D341Med (cell line): ENCODE measurements around the gene AKT2.
A peak's percentile ranks its signal among the peaks of the same experiment; 100 is the strongest.

Experiments
- DNase-seq: peaks from one replicate; pipeline ENCODE4 v3.0.0; 2012; ENCODE audit warnings: low spot score

AKT2 gene

DNA sequence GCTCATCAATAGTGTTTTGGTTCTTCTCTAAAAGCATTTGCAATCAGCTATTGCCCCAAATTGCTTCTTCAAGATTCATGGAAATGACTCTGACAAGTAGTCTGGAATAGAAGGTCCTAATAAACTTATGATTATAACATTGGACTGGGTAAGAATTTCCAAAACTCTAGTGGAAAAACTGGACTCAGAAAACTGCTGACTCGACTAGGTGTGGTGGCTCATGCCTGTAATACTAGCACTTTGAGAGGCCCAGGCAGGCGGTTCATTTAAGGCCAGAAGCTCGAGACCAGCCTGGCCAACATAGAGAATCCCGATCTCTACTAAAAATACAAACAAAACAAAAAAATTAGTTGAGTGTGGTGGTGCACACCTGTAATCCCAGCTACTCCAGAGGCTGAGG is 15.5 kb upstream of the AKT2 start:
- DNase-seq = no peak

DNA sequence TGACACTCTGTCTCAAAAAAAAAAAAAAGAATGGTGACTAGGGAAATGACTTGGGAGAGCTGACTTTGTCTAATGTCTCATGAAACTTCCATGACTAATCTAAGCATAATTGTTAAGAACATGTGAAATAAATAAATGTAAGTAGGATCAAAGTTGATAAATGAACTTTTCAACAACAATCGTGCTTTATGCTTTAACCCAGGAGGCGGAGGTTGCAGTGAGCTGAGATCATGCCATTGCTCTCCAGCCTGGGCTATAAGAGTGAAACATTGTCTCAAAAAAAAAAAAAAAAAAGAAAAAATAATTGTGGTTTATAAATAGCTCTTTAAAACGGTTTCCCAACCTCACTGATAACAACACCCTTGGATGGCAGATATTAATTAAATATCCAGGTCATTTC is 12.9 kb upstream of the AKT2 start:
- DNase-seq = no peak

DNA sequence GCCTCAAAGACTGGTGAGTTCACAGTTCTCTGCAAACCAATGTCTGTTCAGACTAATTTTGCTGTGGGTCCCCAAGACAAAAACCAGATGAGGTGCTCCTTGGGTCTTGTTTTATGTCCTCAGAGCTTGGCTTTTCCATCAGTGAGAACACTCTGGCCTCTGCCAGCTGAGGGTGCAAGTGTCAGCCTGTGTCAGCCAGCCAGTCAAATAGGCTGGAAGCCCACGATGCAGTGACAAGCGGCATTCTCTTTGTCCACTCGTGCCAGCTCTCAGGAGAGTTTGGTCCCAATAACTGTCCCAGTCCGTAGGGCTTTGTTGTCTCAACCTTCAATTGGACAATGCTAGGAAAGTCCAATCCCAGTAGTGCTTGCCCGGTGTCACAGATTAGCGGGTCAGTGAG is 9.4 kb upstream of the AKT2 start:
- DNase-seq = no peak

DNA sequence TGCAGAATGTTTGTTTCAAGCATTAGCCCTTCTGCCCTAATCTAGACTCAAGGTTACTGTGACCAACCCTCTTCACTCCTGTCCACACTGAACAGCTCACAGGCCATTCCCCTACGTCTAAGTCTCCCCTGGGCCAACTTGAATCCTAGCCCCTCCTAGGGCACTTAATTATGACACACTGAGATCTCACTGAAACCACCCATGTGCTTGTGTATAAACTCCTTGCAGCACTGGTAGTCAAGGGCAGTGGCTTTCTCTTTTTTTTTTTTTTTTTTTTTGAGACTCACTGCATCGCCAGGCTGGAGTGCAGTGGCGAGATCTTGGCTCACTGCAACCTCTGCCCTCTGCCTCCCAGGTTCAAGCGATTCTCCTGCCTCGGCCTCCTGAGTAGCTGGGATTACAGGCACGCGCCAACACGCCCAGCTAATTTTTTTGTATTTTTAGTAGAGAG is 1.9 kb upstream of the AKT2 start:
- DNase-seq = no peak

DNA sequence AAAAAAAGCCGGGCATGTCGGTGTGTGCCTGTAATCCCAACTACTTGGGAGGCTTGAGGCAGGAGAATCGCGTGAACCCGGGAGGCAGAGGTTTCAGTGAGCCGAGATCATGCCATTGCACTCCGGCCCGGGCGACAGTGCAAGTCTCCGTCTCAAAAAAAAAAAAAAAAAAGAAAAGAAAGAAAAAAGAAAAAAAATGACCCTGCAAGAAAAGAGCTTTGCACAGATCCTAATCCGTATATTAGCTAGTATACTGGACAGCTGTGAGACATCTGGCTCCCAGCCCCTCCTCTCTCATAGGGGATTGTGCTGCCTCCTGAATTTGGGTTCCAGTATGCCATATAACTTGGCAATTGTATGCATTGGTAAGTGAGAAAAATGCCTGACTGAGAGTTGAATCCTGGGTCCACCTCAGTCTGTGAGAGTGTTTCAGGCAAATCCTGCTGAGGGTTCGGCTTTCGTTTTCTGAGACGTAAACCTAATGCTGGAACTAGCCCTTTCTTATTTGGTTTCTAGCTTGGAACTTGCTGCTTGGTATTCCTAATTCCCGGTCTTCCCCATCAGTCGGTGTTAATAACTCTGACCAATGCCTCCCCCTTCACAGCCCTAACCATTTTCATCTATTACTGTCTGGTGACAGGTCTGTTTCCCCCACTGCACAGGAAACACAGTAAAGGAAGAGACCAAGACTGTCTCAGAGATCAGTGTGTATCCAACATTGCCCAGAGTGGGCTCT is 1.3 kb upstream of the AKT2 start:
- DNase-seq = no peak

DNA sequence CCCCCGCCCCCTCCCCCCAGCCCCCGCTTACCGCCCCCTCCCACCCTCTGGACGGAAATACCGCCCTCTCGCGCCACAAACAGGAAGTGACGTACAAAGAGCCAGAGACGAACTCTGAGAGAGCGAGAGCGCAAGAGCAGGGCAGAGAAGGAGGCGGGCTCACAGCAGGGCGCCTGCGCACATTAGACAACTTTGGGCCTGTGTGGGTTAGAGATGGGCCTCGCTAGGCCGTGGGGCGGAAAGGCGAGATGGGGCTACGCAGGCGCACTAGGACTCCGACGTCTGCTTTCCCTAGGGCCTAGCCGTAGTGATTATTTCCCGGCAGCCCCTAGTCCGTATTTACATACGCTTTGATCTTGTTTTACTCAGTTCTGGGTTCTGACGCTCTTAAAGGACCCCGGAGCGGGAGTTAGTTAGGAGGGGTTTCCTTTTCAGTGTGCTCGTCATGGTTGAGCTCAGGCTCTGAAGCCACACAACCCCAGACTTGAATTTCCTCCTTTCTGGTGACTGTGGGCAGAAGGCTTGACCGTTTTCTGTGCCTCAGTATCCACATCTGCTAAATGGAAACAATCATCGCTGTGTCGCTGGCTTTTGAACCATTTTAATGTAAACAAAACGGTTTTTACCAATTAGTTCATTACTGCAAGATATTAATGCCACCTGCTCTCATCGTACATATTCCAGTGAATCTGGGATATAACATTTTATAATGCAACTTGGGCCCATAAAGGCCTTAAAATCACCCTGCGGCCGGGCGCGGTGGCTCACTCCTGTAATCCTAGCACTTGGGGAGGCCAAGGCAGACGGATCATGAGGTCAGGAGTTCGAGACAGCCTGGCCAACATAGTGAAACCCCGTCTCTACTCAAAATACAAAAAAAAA is 449 bp upstream of the AKT2 start:
- peak; percentile 97 for DNase-seq

DNA sequence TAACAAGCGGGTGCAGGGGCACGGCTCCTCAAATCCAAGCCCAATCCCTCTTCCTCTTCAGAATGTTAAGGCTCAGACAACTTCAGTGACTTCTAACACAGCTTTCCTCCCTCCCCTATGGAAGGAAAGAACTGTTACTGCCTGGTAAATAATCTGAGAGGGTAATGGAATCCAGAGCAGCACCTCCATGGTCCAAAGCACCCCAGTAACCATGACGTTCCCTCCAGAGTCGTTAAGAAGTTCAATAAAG is 969 bp downstream of the AKT2 start:
- DNase-seq = peak; percentile 4

DNA sequence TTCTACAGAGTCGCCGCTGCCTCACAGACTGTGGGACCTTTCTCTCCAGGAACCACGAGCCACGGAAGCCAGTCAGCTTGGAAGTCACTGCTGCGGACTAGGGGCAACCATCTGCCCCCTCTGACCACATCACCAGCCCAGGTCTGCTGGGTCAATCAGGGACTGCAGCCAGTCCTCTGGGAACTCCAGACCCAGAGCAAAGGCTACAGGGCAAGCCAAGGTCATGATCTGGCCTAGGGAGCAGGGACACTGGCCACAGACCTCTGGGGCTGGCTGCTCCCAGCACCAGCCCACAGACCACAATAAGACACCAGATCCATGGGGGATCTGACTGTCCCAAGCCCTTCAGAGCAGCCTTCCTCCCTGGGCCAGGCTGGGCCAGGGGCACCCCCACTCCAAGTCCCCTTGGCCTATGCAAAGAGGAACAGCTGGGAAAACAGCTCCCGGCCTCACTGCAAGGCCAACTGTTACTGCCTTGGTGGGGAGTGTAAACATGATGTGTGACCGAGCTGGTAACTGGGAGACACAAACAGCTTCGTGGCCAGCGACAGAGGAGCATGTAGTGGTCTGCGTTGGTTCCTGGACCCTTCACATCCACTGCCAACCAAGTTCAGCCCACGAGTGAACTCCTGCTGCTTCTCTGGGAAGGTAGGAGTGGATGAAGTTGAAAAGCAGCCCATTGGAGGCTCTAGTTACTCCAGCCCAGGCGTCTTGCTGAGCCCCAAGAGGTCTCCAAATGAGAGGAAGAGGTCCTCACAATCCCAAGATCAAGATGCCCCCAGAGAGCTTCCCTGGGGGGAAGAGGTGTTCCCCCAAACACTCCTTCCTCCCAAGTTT is 1.5 kb downstream of the AKT2 start:
- peak; percentile 22 for DNase-seq

DNA sequence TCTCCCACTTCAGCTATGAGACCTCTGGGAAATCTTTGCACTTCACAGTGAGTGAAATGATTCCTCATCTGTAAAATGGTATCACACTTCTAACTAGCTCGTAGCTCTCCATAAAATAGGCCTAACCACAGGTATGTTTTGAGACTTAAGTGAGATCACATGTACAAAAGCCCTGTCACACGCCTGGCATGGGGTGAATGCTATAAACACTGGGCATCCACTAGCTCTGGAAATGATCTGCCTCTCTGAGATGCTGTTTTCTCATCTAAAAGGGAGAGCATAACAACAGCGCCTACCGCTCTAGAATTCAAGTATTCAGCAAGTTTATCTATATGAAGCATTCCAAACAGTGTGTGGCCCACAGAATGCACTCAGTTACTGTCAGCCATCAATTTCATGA is 2.2 kb downstream of the AKT2 start:
- DNase-seq = no peak

DNA sequence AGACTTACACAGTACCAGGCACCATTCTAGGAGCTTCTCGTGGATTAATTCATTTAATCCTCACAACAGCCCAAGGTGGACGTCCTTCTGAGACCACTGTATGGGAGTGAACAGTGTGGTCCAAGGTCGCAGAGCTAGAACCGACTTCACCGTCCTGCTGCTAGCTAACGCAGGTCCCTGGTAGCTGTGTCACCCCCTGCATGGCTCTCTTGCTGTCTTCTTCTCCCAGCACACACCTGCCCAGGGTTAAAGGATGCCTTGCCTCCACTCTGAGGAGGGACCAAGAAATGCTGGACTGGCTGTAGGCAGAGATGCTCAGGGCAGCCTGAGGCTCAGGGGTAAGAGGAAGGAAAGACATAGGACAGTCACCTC is 3.0 kb downstream of the AKT2 start:
- no peak for DNase-seq

DNA sequence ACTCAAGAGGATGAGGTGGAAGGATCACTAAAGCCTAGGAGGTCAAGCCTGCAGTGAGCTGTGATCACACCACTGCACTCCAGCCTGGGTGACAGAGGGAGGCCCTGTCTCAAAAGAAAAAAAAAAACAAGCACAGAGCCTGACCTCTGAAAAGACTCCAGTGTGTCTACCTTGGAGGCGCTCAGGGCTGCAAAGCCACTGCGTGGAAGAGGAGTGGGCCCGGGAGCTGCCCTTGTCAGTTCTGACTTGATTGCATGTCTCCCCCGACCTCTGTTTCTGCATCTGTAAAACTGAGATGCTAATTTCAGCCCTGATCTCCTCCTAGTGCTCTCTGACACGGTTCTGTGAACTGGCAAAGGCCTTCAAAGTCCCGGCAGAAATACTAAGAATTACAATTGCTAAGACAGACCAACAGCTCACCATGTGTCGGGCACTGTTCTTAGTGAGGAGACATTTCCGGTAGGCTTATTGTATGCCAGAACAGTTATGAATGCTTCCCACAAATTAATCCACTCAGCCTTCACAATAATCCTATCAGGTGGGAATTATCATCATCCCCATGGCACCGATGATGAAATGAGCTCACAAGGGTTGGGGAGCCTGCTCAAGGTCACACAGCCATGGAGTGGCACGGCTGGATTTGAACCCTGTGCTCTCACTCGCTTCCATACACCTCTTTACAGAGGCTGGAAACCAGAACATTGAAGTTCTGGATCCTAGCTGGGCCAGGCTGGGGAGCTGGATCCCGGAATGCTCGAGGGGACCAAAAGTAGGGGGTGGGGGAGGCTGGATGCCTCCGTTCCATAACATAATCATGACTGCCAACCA is 3.5 kb downstream of the AKT2 start:
- peak; percentile 63 for DNase-seq

DNA sequence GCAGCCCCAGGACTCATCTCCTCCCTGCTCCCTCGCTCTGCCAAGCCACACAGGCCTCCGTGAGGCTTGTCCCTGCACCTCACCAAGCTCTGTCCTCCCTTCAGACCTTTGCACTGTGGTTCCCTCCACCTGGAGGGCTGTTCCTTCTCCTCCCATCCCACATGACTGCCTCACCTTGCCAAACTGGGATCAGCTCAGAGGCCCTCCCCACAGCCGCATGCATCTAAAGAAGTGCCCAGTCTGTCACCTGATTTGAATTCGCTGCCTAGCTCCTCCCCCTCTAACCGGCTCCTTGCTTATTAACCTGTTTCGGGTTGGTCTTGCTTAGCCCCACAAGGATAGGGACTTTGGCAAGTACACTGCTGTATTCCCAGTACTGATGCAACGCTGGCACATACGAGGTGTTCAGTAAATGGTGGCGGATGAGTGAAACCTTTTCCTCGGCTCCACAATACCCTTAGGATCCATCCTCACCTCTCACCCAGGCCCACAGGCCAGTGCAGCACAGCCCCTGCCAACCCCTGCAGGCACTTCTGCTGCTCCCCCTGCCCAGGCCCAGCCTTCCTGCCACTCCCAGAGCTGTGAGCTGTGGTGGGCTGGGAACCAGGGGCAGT is 4.4 kb downstream of the AKT2 start:
- DNase-seq = no peak

DNA sequence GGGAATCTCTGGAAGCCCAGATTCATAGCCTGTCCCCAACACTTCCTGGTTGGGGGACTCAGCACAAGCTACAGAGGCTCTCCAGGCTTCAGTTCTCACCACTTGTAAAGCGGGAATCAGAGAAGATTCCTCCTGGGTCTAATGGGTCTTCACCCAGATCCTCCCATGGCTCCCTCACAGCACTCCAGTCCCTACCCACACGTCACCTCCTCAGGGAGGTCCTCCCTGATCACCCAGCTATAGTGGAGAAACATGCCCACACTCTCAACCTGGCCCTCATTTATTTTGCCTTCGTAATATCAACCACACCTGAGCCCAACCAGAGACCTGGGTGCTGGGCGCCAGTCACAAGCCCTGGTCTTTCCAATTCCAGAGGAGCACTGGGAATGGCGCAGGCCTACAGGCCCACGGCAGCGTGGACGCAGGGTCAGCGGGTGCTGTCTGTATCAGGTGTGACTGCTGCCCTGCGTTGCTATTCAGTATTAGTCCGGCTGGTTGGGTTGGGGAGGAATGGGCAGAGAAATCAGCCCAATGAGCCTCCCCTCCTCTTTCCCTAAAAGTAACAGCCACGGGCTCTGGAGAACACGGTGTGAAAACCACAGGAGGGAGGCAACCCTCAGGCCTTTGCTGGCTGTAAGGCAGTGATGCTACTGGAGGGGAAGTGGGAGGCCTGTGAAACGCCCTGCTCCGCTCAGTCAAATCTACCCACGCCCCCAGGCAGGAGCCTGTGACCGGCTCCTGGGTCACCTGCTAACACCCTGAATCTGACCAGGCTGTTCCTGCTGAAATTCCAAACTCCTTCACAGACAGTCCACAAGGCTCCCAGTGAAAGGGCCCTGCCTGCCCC is 5.2 kb downstream of the AKT2 start:
- DNase-seq = no peak

DNA sequence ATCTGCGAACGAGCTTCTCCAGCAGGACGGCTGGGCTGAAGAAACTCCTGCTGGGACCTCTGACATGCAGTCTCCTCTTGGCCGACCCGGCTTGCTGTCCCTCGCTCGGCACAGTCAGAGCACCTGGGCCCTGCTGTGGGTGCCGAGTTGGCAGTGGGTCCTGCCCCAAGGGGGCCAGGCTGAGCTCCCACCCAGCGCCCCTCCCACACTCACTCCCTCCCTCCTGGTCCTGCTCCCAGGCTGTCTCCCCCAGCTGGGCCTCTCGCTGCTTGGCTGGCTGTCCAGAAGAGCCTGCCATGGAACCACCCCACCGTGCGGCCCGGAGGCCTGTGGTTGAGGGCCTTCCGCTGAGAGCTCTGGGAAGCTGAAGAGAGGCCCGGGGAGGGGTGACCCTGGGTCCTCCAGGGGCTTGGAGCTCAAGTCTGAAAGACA is 6.0 kb downstream of the AKT2 start:
- no peak for DNase-seq

DNA sequence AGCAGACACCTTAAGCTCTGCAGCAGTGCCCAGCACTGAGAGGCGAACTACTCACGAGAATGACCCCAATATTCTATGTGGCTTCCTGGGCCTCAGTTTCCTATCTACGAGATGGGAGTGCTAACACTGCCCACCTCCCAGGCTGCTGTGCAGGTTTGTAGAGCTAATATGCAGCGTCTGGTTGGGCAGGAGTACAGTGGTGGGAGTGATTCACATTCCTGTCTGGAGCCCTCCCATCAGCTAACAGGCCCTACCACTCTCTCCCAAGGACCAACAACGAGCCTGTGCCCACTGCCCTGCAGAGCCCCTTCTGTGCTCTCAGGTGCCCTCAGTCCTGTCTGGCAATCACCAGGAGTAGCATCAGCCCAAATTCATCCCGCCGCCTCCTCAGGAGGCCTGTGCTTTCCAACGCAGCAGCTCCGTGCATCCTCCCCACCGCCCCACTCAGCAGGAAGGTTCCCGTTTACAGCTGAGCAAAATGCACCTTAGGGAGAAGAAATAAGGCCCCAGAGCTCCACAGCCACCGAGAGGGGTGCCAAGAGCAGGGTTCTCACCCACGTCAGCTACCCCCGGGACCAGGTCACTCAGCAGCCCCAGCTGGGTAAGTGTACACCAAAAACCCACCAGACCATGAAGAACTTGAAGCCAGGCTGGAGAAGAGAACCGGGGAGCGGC is 6.6 kb downstream of the AKT2 start:
- DNase-seq = no peak

DNA sequence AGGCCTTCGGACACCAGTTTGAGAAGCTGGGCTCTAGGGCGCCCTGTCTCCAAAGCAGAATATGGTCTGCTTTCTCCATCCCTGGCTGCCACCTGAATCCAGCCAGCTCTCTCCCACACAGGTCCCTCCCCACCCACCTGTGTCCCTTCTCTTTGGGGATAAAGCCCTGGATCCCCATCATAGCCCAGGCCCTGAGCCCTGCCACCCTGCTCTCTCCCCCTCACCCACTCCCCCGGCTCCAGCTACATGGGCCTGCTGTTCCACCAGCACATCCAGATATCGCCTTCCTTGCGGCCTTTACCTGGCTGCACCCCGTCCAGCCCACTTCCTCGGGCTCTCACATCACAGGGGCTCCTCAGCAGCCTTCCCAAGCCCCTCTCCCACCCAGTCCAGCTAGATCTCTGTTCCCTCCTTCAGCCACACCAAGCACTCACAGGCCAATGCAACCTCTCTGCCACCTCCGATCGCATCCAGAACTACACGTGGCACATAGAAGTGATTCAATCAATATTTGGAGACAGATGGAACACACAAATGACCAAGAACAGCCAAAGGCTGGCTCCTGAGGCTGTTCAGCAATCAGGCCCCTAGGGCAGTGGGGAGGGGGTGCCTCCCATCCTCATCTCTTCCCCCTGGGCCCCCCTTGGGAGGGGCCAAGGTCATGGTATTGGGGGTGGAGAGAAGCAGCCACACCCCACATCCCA is 7.6 kb downstream of the AKT2 start:
- no peak for DNase-seq

DNA sequence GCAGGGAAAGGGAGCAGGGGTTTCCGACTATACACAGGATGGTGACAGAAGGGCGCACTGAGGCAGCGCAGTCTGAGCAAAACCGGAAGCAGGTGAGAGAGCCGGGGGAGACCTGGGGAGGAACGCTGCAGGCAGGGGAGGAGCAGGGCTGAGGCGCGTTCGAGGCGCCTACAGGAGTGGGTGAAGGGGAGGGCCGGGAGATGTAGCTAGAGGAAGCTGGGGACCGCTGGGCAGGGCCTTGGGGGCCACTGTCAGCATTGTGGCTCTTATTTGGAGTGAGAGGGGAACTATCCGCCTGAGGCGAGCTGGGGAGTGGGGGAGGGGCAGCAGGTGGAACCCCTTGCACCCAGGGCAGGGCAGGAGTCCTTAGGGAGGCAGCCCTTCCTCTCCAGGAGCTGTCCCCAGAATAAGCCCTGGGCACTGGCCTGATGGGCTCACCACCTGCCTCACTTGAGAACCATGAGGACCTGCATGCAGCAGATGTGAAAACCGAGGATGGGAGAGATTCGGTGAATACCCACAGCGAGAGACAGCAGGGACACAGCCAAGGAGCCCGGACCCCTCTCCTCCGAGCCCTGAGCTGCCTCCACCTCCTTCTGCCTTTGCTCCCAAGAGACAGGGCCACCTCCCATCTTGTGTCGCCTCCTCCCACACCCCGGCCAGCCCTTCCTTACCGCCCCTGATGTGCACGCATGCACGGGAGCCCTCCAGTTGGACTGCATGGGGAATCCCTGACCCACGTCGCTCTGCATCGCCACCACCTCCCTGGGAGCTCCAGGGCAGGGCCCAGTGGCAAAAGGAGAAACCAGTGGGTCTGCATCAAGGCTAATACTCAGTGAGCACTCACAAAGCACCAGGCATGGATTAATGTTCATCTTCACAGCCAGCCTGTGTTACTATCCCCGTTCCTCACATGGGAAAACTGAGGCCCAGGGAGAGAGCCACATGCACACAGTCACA is 10.3 kb downstream of the AKT2 start:
- DNase-seq = no peak
